ENCODE data around the gene SLC17A7. TPM values are rescaled to one million over a fixed set of nuclear protein-coding genes. Genes with fewer than 3 reads are reported as not detected.

Gene SLC17A7
- total and polyA plus RNA-seq, 9 of the 15 experiments (the other 6 are each of a cell fraction or from before 2014, with no cell fraction given): 1.1 to 15.7 (median 2.4) TPM

GRCh38 chr19:49489601-49490167, 48.4 kb upstream of the SLC17A7 start (continued):
- TF ChIP-seq PRPF4 (IDR thresholded peaks at IDR 0.05; ENCODE audit: insufficient read depth, low read depth, low read length, poor library complexity, severe bottlenecking) (no peak), NR2C1 (IDR thresholded peaks at IDR 0.05) (no peak), NR2C1 (tag; IDR thresholded peaks at IDR 0.05) (0 out of 2 replicates have a peak, but pooled peaks have one; percentile 2), ZNF253 (CRISPR knock-in tag; conservative IDR thresholded peaks at IDR 0.05) (no peak), ZNF224 (CRISPR knock-in tag; IDR thresholded peaks at IDR 0.05) (no peak)

GRCh38 chr19:49488863-49489537, 47.7 kb upstream of the SLC17A7 start:
- H3K79me2 ChIP-seq (ENCODE audit: control insufficient read depth, insufficient read depth, low read length): peaks cover 46% of the 10 kb centered on the region
- no TSS peak for BruUV-seq (replicated peaks)
- ChIA-PET CTCF (ENCODE audit: low intra/inter-chr PET ratio) (no interaction called here), POLR2A (interaction anchor here (0.5 to 3.0 kb wide), 20 partner anchors 8 to 829 kb away, joined by 3 to 16 read pairs (median 4); partner anchors contain the start of gene DKKL1)
- no peak for ATAC-seq
- peak overlapping the region; percentile 95 for H3K4me2 ChIP-seq (ENCODE audit: insufficient read depth, low read length)
- H3K9me3 ChIP-seq (replicated peaks; ENCODE audit: control insufficient read depth, insufficient read depth, low read depth, low read length): no peaks in the 10 kb centered on the region
- peak overlapping the region; percentile 97 to 100 for H3K9ac ChIP-seq (ENCODE audit: insufficient read depth in 1 of 2, low read depth in 2 of 2, low read length in 2 of 2)
- peaks cover 3% of the 10 kb centered on the region for H3K9me1 ChIP-seq (ENCODE audit: control insufficient read depth, insufficient read depth, low read length)
- DNase-seq (ENCODE audit: extremely low read depth in 1 of 4, low spot score in 3 of 4): no peak
- FAIRE-seq: no peak
- WGBS (ENCODE audit: insufficient coverage, low coverage, missing lambda C conversion rate): under 1% methylated on average over 15 of the region's 15 CpGs
- no peaks in the 10 kb centered on the region for H3K27me3 ChIP-seq (ENCODE audit: control insufficient read depth in 2 of 2, insufficient read depth in 2 of 2, low read length in 2 of 2)
- in situ Hi-C loops (cut with MboI): no loop called here
- H3K36me3 ChIP-seq (ENCODE audit: control insufficient read depth, insufficient read depth, low read length): peaks cover 53% of the 10 kb centered on the region
- H2AFZ ChIP-seq (ENCODE audit: low read depth, low read length): no peak overlapping the region
- H3K27ac ChIP-seq (ENCODE audit: extremely low read depth, low read depth, low read length): peak overlapping the region; percentile 99
- H3K4me3 ChIP-seq: peak overlapping the region; percentile 100
- intact Hi-C loops (cut with micrococcal nuclease): no loop called here
- peaks cover 19 to 27% of the 10 kb centered on the region in 2 experiments; a peak in 3 of 5 replicates for H3K4me1 ChIP-seq (replicated peaks in 1 of 2; ENCODE audit: control insufficient read depth in 2 of 2, insufficient read depth in 2 of 2, low read length in 2 of 2)
- H4K20me1 ChIP-seq (replicated peaks; ENCODE audit: control insufficient read depth, insufficient read depth, low read length): peaks cover 30% of the 10 kb centered on the region
- TF ChIP-seq BCOR (IDR thresholded peaks at IDR 0.05) (no peak), ZNF146 (CRISPR knock-in tag; IDR thresholded peaks at IDR 0.05; ENCODE audit: unreplicated experiment) (no peak), EZH2 (IDR thresholded peaks at IDR 0.05; ENCODE audit: borderline replicate concordance, low read depth, low read length) (no peak), MAX (CRISPR knock-in tag; IDR thresholded peaks at IDR 0.05) (no peak), CEBPG (CRISPR knock-in tag; IDR thresholded peaks at IDR 0.05) (0 out of 2 replicates have a peak, but pooled peaks have one; percentile 24), CEBPG (tag; conservative IDR thresholded peaks at IDR 0.05 in 1 of 2, IDR thresholded peaks at IDR 0.05 in 1 of 2) (no peak), ZNF395 (CRISPR knock-in tag; IDR thresholded peaks at IDR 0.05) (no peak), SNRNP70 (optimal IDR thresholded peaks at IDR 0.05; ENCODE audit: low read depth, low read length) (peak; percentile 7), ZNF224 (CRISPR knock-in tag; IDR thresholded peaks at IDR 0.05) (no peak), MEF2D (tag; conservative IDR thresholded peaks at IDR 0.05; ENCODE audit: low read depth) (no peak), PML (IDR thresholded peaks at IDR 0.05; ENCODE audit: low read length) (no peak), PBX2 (CRISPR knock-in tag; IDR thresholded peaks at IDR 0.05; ENCODE audit: low read depth) (no peak), PBX2 (tag; conservative IDR thresholded peaks at IDR 0.05; ENCODE audit: low read depth) (no peak)
